Esophagus muscularis mucosa (tissue), 4 donors: ENCODE results near the gene EGF. TPM values are rescaled to one million over a fixed set of nuclear protein-coding genes. Genes with fewer than 3 reads are reported as not detected.

Experiments
- DNase-seq: peaks from one replicate; pipeline ENCODE4 v3.0.0-alpha.2; 2017; ENCODE audit errors: extremely low spot score
- H3K27ac ChIP-seq, 4 donors: fragments of 200-600 bp; sonication (generic); replicated peaks in 1 of 4; 1 replicate in 3 of 4; 2 replicates in 1 of 4; pipeline ENCODE4 v1.5.1; 2016 to 2019; ENCODE audit warnings: mild to moderate bottlenecking in 1 of 4
- H3K27me3 ChIP-seq, 4 donors: fragments of 200-600 bp; sonication (generic); one replicate each; pipeline versions ENCODE4 v1.5.1 to v1.6.0; 2016 to 2019
- H3K36me3 ChIP-seq, 4 donors: fragments of 200-600 bp; sonication (generic); one replicate each; pipeline ENCODE4 v1.5.1; 2016 to 2019
- H3K4me1 ChIP-seq, 4 donors: fragments of 200-600 bp; sonication (generic); one replicate each; pipeline ENCODE4 v1.5.1; 2016 to 2019
- H3K4me3 ChIP-seq, 4 donors: fragments of 200-600 bp; sonication (generic); 1 replicate in 2 of 4; 2 replicates in 2 of 4; pipeline ENCODE4 v1.5.1; 2016 to 2019; ENCODE audit warnings: mild to moderate bottlenecking in 4 of 4, moderate library complexity in 1 of 4
- H3K9me3 ChIP-seq, 4 donors: fragments of 200-600 bp; sonication (generic); 1 replicate in 3 of 4; 2 replicates in 1 of 4; pipeline ENCODE4 v1.5.1; 2016 to 2019
- CTCF ChIP-seq, 3 experiments: fragments of 200-600 bp in 2 of 3; fragments of 450-650 bp in 1 of 3; sonication (generic) in 2 of 3; IDR thresholded peaks; one replicate each; pipeline ENCODE4 v1.5.1; 2017 to 2019; ENCODE audit warnings: antibody characterized with exemption in 3 of 3, mild to moderate bottlenecking in 2 of 3, moderate library complexity in 1 of 3
- EP300 ChIP-seq: sonication (generic); formaldehyde crosslinking; IDR thresholded peaks from one replicate; pipeline ENCODE4 v1.6.1; 2017; ENCODE audit warnings: antibody characterized with exemption
- POLR2A ChIP-seq: fragments of 450-650 bp; IDR thresholded peaks from one replicate; pipeline ENCODE4 v1.6.1; 2017; ENCODE audit warnings: antibody characterized with exemption, moderate library complexity, mild to moderate bottlenecking, low read depth
- POLR2AphosphoS5 ChIP-seq, 2 donors: sonication (generic); formaldehyde crosslinking; IDR thresholded peaks; one replicate each; pipeline ENCODE4 v1.6.1; 2017; ENCODE audit warnings: antibody characterized with exemption in 2 of 2
- WGBS: methylation state at CpG from one replicate; pipeline ENCODE4 v1.1.5; 2018; 5-methylcytosine and 5-hydroxymethylcytosine counted together
- intact Hi-C: fragments of 100-400 bp; cut with DNase I; formaldehyde crosslinking; loops from one replicate; pipeline ENCODE4 v1.15.1; 2023
- total RNA-seq, 4 donors: library from RNA; depleted of rRNA; stranded (reverse); fragments of >200 nt; gene quantifications; one replicate each; pipeline versions ENCODE4 v1.1.0 to v1.2.1, GENCODE V29; 2016

EGF gene
- total RNA-seq, 4 donors from 2014 or later = 0.75 to 3.6 (median 2.2) TPM

GRCh38 chr4:110046588-110047049 is 133.9 kb downstream of the EGF start:
- Histone ChIP-seq H3K4me1 (no peaks in the 10 kb centered on the region), H3K27me3 (no peaks in the 10 kb centered on the region), H3K36me3 (peaks cover 0 to 4% (median 0%) of the 10 kb centered on the region in 4 donors), H3K9me3 (no peaks in the 10 kb centered on the region), H3K27ac (no peak overlapping the region), H3K4me3 (no peak overlapping the region)
- TF ChIP-seq POLR2AphosphoS5 (IDR thresholded peaks at IDR 0.05) (no peak), EP300 (no peak), POLR2A (no peak), CTCF (IDR thresholded peaks at IDR 0.05) (no peak)
- 63% methylated on average over 5 of the region's 5 CpGs for WGBS
- intact Hi-C loops = no loop called here
- peak; percentile 68 for DNase-seq

- Histone ChIP-seq H3K27me3 (no peaks in the 10 kb centered on the region), H3K4me3 (no peak overlapping the region), H3K36me3 (peaks cover 0 to 4% (median 0%) of the 10 kb centered on the region in 4 donors), H3K9me3 (no peaks in the 10 kb centered on the region), H3K4me1 (no peaks in the 10 kb centered on the region), H3K27ac (no peak overlapping the region)
- no peak for TF ChIP-seq POLR2A
- TF ChIP-seq POLR2AphosphoS5 (IDR thresholded peaks at IDR 0.05) = no peak
- TF ChIP-seq EP300 = no peak
- peak; percentile 66 to 81 (median 72) for TF ChIP-seq CTCF (IDR thresholded peaks at IDR 0.05)
- WGBS = 65% methylated on average over 9 of the region's 9 CpGs
- peak; percentile 66 for DNase-seq
- intact Hi-C loops = no loop called here
Observed at GRCh38 chr4:110049951-110050925, 137.6 kb downstream of the EGF start.

- H3K4me1 ChIP-seq = no peaks in the 10 kb centered on the region
- intact Hi-C loops = no loop called here
- no peak for DNase-seq
- WGBS = 85% methylated on average over 3 of the region's 3 CpGs
- peaks cover 0 to 4% (median 0%) of the 10 kb centered on the region in 4 donors for H3K36me3 ChIP-seq
- no peaks in the 10 kb centered on the region for H3K9me3 ChIP-seq
- no peaks in the 10 kb centered on the region for H3K27me3 ChIP-seq
- no peak overlapping the region for H3K4me3 ChIP-seq
- TF ChIP-seq CTCF (IDR thresholded peaks at IDR 0.05) (no peak), EP300 (no peak), POLR2AphosphoS5 (IDR thresholded peaks at IDR 0.05) (no peak), POLR2A (no peak)
- no peak overlapping the region for H3K27ac ChIP-seq
Observed at GRCh38 chr4:110055158-110055768, 142.6 kb downstream of the EGF start.

GRCh38 chr4:110058677-110059076 is 146.0 kb downstream of the EGF start:
- WGBS = 95% methylated on average over 1 of the region's 1 CpG
- Histone ChIP-seq H3K4me1 (no peaks in the 10 kb centered on the region), H3K27ac (no peak overlapping the region), H3K36me3 (no peaks in the 10 kb centered on the region), H3K4me3 (no peak overlapping the region), H3K27me3 (no peaks in the 10 kb centered on the region), H3K9me3 (no peaks in the 10 kb centered on the region)
- DNase-seq = no peak
- no peak for TF ChIP-seq POLR2A
- no peak for TF ChIP-seq CTCF (IDR thresholded peaks at IDR 0.05)
- TF ChIP-seq POLR2AphosphoS5 (IDR thresholded peaks at IDR 0.05) = no peak
- intact Hi-C loops = no loop called here
